ENCODE measurements around the gene LRRC43.

LRRC43 gene

GRCh38 chr12:122182887-122183587 is at the start of gene LRRC43:
LRRC43 (plus strand) TSS chr12:122183123; CDS start chr12:122183145, 22 bp downstream.
- DNase-seq (ENCODE audit: low read depth in 1 of 2, low spot score in 1 of 2), result no peak

- DNase-seq (ENCODE audit: low read depth in 1 of 2, low spot score in 1 of 2), result no peak
Observed at GRCh38 chr12:122133192-122133950, 49.6 kb upstream of the LRRC43 start.

- no peak for DNase-seq (ENCODE audit: low read depth in 1 of 2, low spot score in 1 of 2)
Observed at GRCh38 chr12:122135437-122136031, 47.4 kb upstream of the LRRC43 start.

- DNase-seq (ENCODE audit: low read depth in 1 of 2, low spot score in 1 of 2), result no peak
Observed at GRCh38 chr12:122137229-122137628, 45.7 kb upstream of the LRRC43 start.

GRCh38 chr12:122137681-122138080 is 45.2 kb upstream of the LRRC43 start:
- DNase-seq (ENCODE audit: low read depth in 1 of 2, low spot score in 1 of 2), result no peak

GRCh38 chr12:122138181-122138580 is 44.7 kb upstream of the LRRC43 start:
- DNase-seq (ENCODE audit: low read depth in 1 of 2, low spot score in 1 of 2), result no peak

GRCh38 chr12:122138616-122139015 is 44.3 kb upstream of the LRRC43 start:
- no peak for DNase-seq (ENCODE audit: low read depth in 1 of 2, low spot score in 1 of 2)

GRCh38 chr12:122139266-122139665 is 43.7 kb upstream of the LRRC43 start:
- DNase-seq (ENCODE audit: low read depth in 1 of 2, low spot score in 1 of 2), result no peak

- no peak for DNase-seq (ENCODE audit: low read depth in 1 of 2, low spot score in 1 of 2)
Observed at GRCh38 chr12:122139941-122140340, 43.0 kb upstream of the LRRC43 start.

- DNase-seq (ENCODE audit: low read depth in 1 of 2, low spot score in 1 of 2), result no peak
Observed at GRCh38 chr12:122140467-122141257, 42.3 kb upstream of the LRRC43 start.

GRCh38 chr12:122141911-122142725 is 40.8 kb upstream of the LRRC43 start:
- no peak for DNase-seq (ENCODE audit: low read depth in 1 of 2, low spot score in 1 of 2)

- no peak for DNase-seq (ENCODE audit: low read depth in 1 of 2, low spot score in 1 of 2)
Observed at GRCh38 chr12:122142857-122143256, 40.1 kb upstream of the LRRC43 start.

GRCh38 chr12:122144885-122145284 is 38.0 kb upstream of the LRRC43 start:
- DNase-seq (ENCODE audit: low read depth in 1 of 2, low spot score in 1 of 2), result no peak

GRCh38 chr12:122145505-122146330 is 37.2 kb upstream of the LRRC43 start:
- DNase-seq (ENCODE audit: low read depth in 1 of 2, low spot score in 1 of 2), result no peak

GRCh38 chr12:122147514-122148290 is 35.2 kb upstream of the LRRC43 start:
- DNase-seq (ENCODE audit: low read depth in 1 of 2, low spot score in 1 of 2), result no peak

- DNase-seq (ENCODE audit: low read depth in 1 of 2, low spot score in 1 of 2), result no peak
Observed at GRCh38 chr12:122148657-122149056, 34.3 kb upstream of the LRRC43 start.

- no peak for DNase-seq (ENCODE audit: low read depth in 1 of 2, low spot score in 1 of 2)
Observed at GRCh38 chr12:122150127-122150681, 32.7 kb upstream of the LRRC43 start.

- no peak for DNase-seq (ENCODE audit: low read depth in 1 of 2, low spot score in 1 of 2)
Observed at GRCh38 chr12:122152754-122153153, 30.2 kb upstream of the LRRC43 start.

GRCh38 chr12:122155705-122156104 is 27.2 kb upstream of the LRRC43 start:
- no peak for DNase-seq (ENCODE audit: low read depth in 1 of 2, low spot score in 1 of 2)

Data from activated T-helper 1 cell treated with anti-CD3 and anti-CD28 coated beads, Interleukin-2, amount 50 U/mL, for 16 hours (primary cell).